Measurements from ENCODE around the gene DAAM1. TPM values are rescaled to one million over a fixed set of nuclear protein-coding genes. Genes with fewer than 3 reads are reported as not detected.

The DAAM1 gene
- total RNA-seq, 1 donor from 2014 or later, result 69.9 TPM

GRCh38 chr14:59376686-59377085 lies 188.2 kb downstream of the DAAM1 start:
- TF ChIP-seq CTCF (IDR thresholded peaks at IDR 0.05; ENCODE audit: unreplicated experiment), result no peak

DNA sequence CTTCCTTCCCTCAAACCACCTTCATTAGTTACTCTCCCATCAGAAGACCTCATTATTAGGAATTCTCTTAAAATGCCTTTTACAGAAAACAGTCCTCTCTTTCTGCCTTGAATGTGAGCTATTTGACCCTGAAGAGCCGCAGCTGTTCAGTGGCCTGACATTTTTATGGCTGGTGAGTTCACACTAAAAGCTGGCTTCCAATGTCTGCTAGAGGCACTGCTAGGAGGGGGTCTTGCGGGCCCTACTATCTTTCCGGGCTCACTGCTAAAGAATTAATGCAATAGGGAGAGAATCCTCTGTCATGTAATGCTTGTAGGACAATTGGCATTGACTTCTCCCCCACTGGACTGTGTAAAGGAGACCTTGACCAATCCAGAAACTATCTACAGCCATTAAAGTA lies 189.0 kb downstream of the DAAM1 start:
- H3K9me3 Mint-ChIP-seq (ENCODE audit: low read depth), result peaks cover 3% of the 10 kb centered on the region
- no peak for TF ChIP-seq CTCF (IDR thresholded peaks at IDR 0.05; ENCODE audit: unreplicated experiment)
- no peaks in the 10 kb centered on the region for H3K4me1 Mint-ChIP-seq (ENCODE audit: low read depth)
- H3K4me3 Mint-ChIP-seq (ENCODE audit: low read depth), result no peak overlapping the region
- H3K27me3 Mint-ChIP-seq, result no peaks in the 10 kb centered on the region
- H3K36me3 Mint-ChIP-seq (ENCODE audit: insufficient read depth), result no peaks in the 10 kb centered on the region
- no peak overlapping the region for H3K27ac Mint-ChIP-seq
- DNase-seq (ENCODE audit: low spot score, unreplicated experiment), result no peak

More at GRCh38 chr14:59376686-59377085, 188.2 kb downstream of the DAAM1 start:
- Mint-ChIP-seq H3K27me3 (no peaks in the 10 kb centered on the region), H3K4me1 (ENCODE audit: low read depth) (peaks cover 1% of the 10 kb centered on the region), H3K9me3 (ENCODE audit: low read depth) (no peaks in the 10 kb centered on the region), H3K36me3 (ENCODE audit: insufficient read depth) (no peaks in the 10 kb centered on the region), H3K27ac (no peak overlapping the region), H3K4me3 (ENCODE audit: low read depth) (no peak overlapping the region)
- no peak for DNase-seq (ENCODE audit: low spot score, unreplicated experiment)

GRCh38 chr14:59377991-59378601 lies 189.6 kb downstream of the DAAM1 start:
- no peaks in the 10 kb centered on the region for H3K27me3 Mint-ChIP-seq
- no peak for TF ChIP-seq CTCF (IDR thresholded peaks at IDR 0.05; ENCODE audit: unreplicated experiment)
- peaks cover 8% of the 10 kb centered on the region for H3K9me3 Mint-ChIP-seq (ENCODE audit: low read depth)
- no peak overlapping the region for H3K27ac Mint-ChIP-seq
- DNase-seq (ENCODE audit: low spot score, unreplicated experiment), result no peak
- no peaks in the 10 kb centered on the region for H3K4me1 Mint-ChIP-seq (ENCODE audit: low read depth)
- no peak overlapping the region for H3K4me3 Mint-ChIP-seq (ENCODE audit: low read depth)
- no peaks in the 10 kb centered on the region for H3K36me3 Mint-ChIP-seq (ENCODE audit: insufficient read depth)

GRCh38 chr14:59389936-59390335 lies 201.5 kb downstream of the DAAM1 start:
- no peak for DNase-seq (ENCODE audit: low spot score, unreplicated experiment)
- Mint-ChIP-seq H3K9me3 (ENCODE audit: low read depth) (peaks cover 9% of the 10 kb centered on the region), H3K36me3 (ENCODE audit: insufficient read depth) (no peaks in the 10 kb centered on the region), H3K27me3 (no peaks in the 10 kb centered on the region), H3K4me1 (ENCODE audit: low read depth) (peaks cover 2% of the 10 kb centered on the region), H3K4me3 (ENCODE audit: low read depth) (no peak overlapping the region), H3K27ac (no peak overlapping the region)
- TF ChIP-seq CTCF (IDR thresholded peaks at IDR 0.05; ENCODE audit: unreplicated experiment), result no peak

DNA sequence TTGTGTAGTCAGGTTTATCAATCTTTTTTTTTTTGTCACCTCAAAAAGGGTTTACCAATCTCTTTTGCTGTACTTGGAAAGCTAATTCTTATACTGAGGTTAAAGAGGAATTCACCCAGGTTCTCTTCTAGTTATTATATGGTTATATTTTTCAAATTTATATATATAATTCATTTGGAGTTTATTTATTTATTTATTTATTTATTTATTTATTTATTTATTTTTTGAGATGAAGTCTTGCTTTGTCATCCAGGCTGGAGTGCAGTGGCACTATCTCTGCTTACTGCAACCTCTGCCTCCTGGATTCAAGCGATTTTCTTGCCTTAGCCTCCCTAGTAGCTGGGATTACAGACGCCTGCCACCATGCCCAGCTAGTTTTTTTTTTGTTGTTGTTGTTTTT lies 202.9 kb downstream of the DAAM1 start:
- no peak for DNase-seq (ENCODE audit: low spot score, unreplicated experiment)

More for the DNA sequence above, 202.9 kb downstream of the DAAM1 start:
- H3K36me3 Mint-ChIP-seq (ENCODE audit: insufficient read depth), result no peaks in the 10 kb centered on the region
- no peaks in the 10 kb centered on the region for H3K27me3 Mint-ChIP-seq
- H3K27ac Mint-ChIP-seq, result no peak overlapping the region
- no peak overlapping the region for H3K4me3 Mint-ChIP-seq (ENCODE audit: low read depth)
- peaks cover 2% of the 10 kb centered on the region for H3K9me3 Mint-ChIP-seq (ENCODE audit: low read depth)
- no peak for TF ChIP-seq CTCF (IDR thresholded peaks at IDR 0.05; ENCODE audit: unreplicated experiment)
- H3K4me1 Mint-ChIP-seq (ENCODE audit: low read depth), result peaks cover 2% of the 10 kb centered on the region

All from progenitor cell of endocrine pancreas (in vitro differentiated cells).